Mesenchymal stem cell (in vitro differentiated cells and primary cell): Measurements from ENCODE around the gene GTF2H4.

Experiments
- DNase-seq: peaks from one replicate; pipeline ENCODE4 v3.0.0-alpha.2; 2013
- H2AFZ ChIP-seq: one replicate; pipeline ENCODE4 v1.6.1; 2013; ENCODE audit warnings: low read depth, mild to moderate bottlenecking, control low read depth, inconsistent platforms, low read length, moderate library complexity
- H2AK5ac ChIP-seq: 2 replicates; pipeline ENCODE4 v1.6.1; 2013; ENCODE audit warnings: low read length, moderate library complexity, mild to moderate bottlenecking, inconsistent platforms; ENCODE audit not compliant: severe bottlenecking
- H2BK120ac ChIP-seq: one replicate; pipeline ENCODE4 v1.6.1; 2013; ENCODE audit warnings: low read depth, mild to moderate bottlenecking, inconsistent platforms, low read length, moderate library complexity
- H2BK12ac ChIP-seq, 2 experiments: one replicate each; pipeline ENCODE4 v1.6.1; 2013; ENCODE audit warnings: inconsistent platforms in 2 of 2, low read length in 2 of 2, mild to moderate bottlenecking in 2 of 2, moderate library complexity in 2 of 2, control low read depth in 1 of 2
- H2BK15ac ChIP-seq: one replicate; pipeline ENCODE4 v1.6.1; 2013; ENCODE audit warnings: mild to moderate bottlenecking, low read depth, inconsistent platforms; ENCODE audit not compliant: poor library complexity, severe bottlenecking
- H2BK5ac ChIP-seq: 2 replicates; pipeline ENCODE4 v1.6.1; 2013; ENCODE audit warnings: low read depth, mild to moderate bottlenecking, low read length, control low read depth, inconsistent platforms; ENCODE audit not compliant: poor library complexity, severe bottlenecking
- H3K14ac ChIP-seq, 2 experiments: one replicate each; pipeline ENCODE4 v1.6.1; 2013; ENCODE audit warnings: inconsistent platforms in 2 of 2, low read length in 2 of 2, control low read depth in 1 of 2, mild to moderate bottlenecking in 1 of 2, moderate library complexity in 1 of 2
- H3K18ac ChIP-seq, 2 experiments: one replicate each; pipeline ENCODE4 v1.6.1; 2013; ENCODE audit warnings: inconsistent platforms in 2 of 2, low read length in 2 of 2, control low read depth in 1 of 2, low read depth in 1 of 2, mild to moderate bottlenecking in 1 of 2
- H3K23ac ChIP-seq, 2 experiments: one replicate each; pipeline ENCODE4 v1.6.1; 2013; ENCODE audit warnings: inconsistent platforms in 2 of 2, low read length in 2 of 2, mild to moderate bottlenecking in 2 of 2, moderate library complexity in 2 of 2, control low read depth in 1 of 2
- H3K27ac ChIP-seq: 2 replicates; pipeline ENCODE4 v1.5.1; 2013; ENCODE audit warnings: mild to moderate bottlenecking, moderate library complexity, low read length, control low read depth, inconsistent platforms; ENCODE audit not compliant: poor library complexity, severe bottlenecking
- H3K27me3 ChIP-seq, 2 experiments: 2 replicates each; pipeline versions ENCODE4 v1.6.1 to v1.7.0; 2013; ENCODE audit warnings: low read length in 2 of 2, mild to moderate bottlenecking in 2 of 2, moderate library complexity in 2 of 2, control low read depth in 1 of 2, inconsistent platforms in 1 of 2; ENCODE audit not compliant: control insufficient read depth in 1 of 2, insufficient read depth in 1 of 2
- H3K36me3 ChIP-seq, 2 experiments: 2 replicates each; pipeline versions ENCODE4 v1.6.1 to v1.7.0; 2013; ENCODE audit warnings: low read length in 2 of 2, control low read depth in 1 of 2, inconsistent platforms in 1 of 2, low read depth in 1 of 2, mild to moderate bottlenecking in 1 of 2; ENCODE audit not compliant: insufficient read depth in 2 of 2, control insufficient read depth in 1 of 2
- H3K4ac ChIP-seq, 2 experiments: one replicate each; pipeline ENCODE4 v1.6.1; 2013; ENCODE audit warnings: inconsistent platforms in 2 of 2, low read length in 2 of 2, mild to moderate bottlenecking in 2 of 2, moderate library complexity in 2 of 2, control low read depth in 1 of 2, low read depth in 1 of 2
- H3K4me1 ChIP-seq: 2 replicates; pipeline ENCODE4 v1.6.1; 2013; ENCODE audit warnings: low read depth, low read length, control low read depth; ENCODE audit not compliant: control insufficient read depth, insufficient read depth
- H3K4me2 ChIP-seq: 2 replicates; pipeline ENCODE4 v1.6.1; 2013; ENCODE audit warnings: low read length, mild to moderate bottlenecking, inconsistent platforms; ENCODE audit not compliant: poor library complexity, severe bottlenecking
- H3K4me3 ChIP-seq, 2 experiments: 2 replicates each; pipeline versions ENCODE4 v1.5.1 to v1.7.0; 2013; ENCODE audit warnings: low read length in 2 of 2, mild to moderate bottlenecking in 2 of 2, control low read depth in 1 of 2, low read depth in 1 of 2; ENCODE audit not compliant: insufficient read depth in 1 of 2
- H3K79me1 ChIP-seq: replicated peaks from 2 replicates; pipeline ENCODE4 v1.6.1; 2013; ENCODE audit warnings: mild to moderate bottlenecking, control low read depth, low read length, inconsistent platforms; ENCODE audit not compliant: poor library complexity, severe bottlenecking
- H3K9ac ChIP-seq: 2 replicates; pipeline ENCODE4 v1.7.0; 2013; ENCODE audit warnings: mild to moderate bottlenecking, low read length, moderate library complexity
- H3K9me3 ChIP-seq: 2 replicates; pipeline ENCODE4 v1.7.0; 2013; ENCODE audit warnings: mild to moderate bottlenecking, low read length; ENCODE audit not compliant: control insufficient read depth
- H4K8ac ChIP-seq: one replicate; pipeline ENCODE4 v1.6.1; 2013; ENCODE audit warnings: inconsistent platforms, mild to moderate bottlenecking, low read length, moderate library complexity
- H4K91ac ChIP-seq: one replicate; pipeline ENCODE4 v1.6.1; 2013; ENCODE audit warnings: mild to moderate bottlenecking, low read length, inconsistent platforms
- WGBS: methylation state at CpG from one replicate; pipeline ENCODE4 v1.1.7; 2013; ENCODE audit warnings: mixed read lengths; 5-methylcytosine and 5-hydroxymethylcytosine counted together

Gene GTF2H4

DNA sequence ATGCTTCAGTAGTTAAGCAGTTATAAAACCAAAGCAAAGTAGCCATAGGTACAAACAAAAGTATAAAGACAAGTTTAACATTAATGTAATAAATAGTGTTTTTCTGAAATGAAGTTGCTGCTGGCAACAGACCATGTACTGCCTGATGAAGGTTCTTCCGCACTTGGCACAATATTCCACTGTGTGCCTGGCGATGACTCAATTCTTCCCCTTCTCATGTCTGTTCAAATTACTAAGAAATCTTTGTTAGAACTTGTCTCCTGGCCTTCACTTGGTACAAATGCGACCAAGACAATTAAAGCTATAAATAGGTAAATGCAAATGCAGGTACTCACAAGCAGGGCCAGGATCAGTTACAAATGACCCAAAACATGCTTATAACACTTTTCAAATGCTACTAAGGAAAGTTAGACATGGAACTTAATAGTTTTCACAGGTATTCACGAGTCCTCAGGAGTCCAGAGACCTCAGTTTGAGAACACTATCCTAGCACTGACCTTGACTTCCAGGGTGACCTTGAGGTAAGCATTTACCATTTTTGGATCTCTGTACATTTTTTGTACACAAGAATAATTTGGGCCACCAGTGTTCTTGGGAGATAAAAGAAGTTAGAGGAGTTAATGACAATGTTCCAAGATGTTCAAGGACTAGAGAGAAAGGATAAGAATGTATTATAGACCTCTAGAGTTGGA is 31.8 kb upstream of the GTF2H4 start:
- H3K4me3 ChIP-seq: no peak overlapping the region
- H3K79me1 ChIP-seq: peaks cover 1% of the 10 kb centered on the region
- H2BK12ac ChIP-seq: no peak overlapping the region
- no peak overlapping the region for H3K23ac ChIP-seq
- peak; percentile 41 for DNase-seq
- H3K9me3 ChIP-seq: peaks cover 11% of the 10 kb centered on the region
- H2AK5ac ChIP-seq: no peak overlapping the region
- no peaks in the 10 kb centered on the region for H3K27me3 ChIP-seq
- H2AFZ ChIP-seq: no peak overlapping the region
- H2BK15ac ChIP-seq: no peak overlapping the region
- H3K18ac ChIP-seq: no peak overlapping the region
- no peaks in the 10 kb centered on the region for H3K36me3 ChIP-seq
- H3K9ac ChIP-seq: peak overlapping the region; percentile 50
- no peak overlapping the region for H4K91ac ChIP-seq
- no peak overlapping the region for H3K4ac ChIP-seq
- no peak overlapping the region for H3K14ac ChIP-seq
- no peak overlapping the region for H2BK5ac ChIP-seq
- H3K27ac ChIP-seq: no peak overlapping the region
- H4K8ac ChIP-seq: no peak overlapping the region
- peaks cover 7% of the 10 kb centered on the region for H3K4me1 ChIP-seq
- no peak overlapping the region for H3K4me2 ChIP-seq
- no peak overlapping the region for H2BK120ac ChIP-seq
- WGBS: 89% methylated on average over 4 of the region's 4 CpGs

GRCh38 chr6:30877419-30878262 is 30.4 kb upstream of the GTF2H4 start:
- H2BK5ac ChIP-seq: peak overlapping the region; percentile 67
- no peak overlapping the region for H3K14ac ChIP-seq
- peak overlapping the region in 1 of 2 experiments; percentile 63 for H3K4me3 ChIP-seq
- peak overlapping the region; percentile 44 to 84 for H2BK12ac ChIP-seq
- peak overlapping the region; percentile 97 for H4K8ac ChIP-seq
- peak overlapping the region; percentile 81 for H3K27ac ChIP-seq
- H3K23ac ChIP-seq: no peak overlapping the region
- peak overlapping the region; percentile 92 for H2AK5ac ChIP-seq
- H3K4ac ChIP-seq: peak overlapping the region; percentile 55 to 70
- peak; percentile 92 for DNase-seq
- peaks cover under 1% of the 10 kb centered on the region for H3K9me3 ChIP-seq
- H3K4me2 ChIP-seq: peak overlapping the region; percentile 73
- peaks cover 1% of the 10 kb centered on the region for H3K79me1 ChIP-seq
- peaks cover 22% of the 10 kb centered on the region for H3K4me1 ChIP-seq
- H3K36me3 ChIP-seq: no peaks in the 10 kb centered on the region
- no peak overlapping the region for H2BK120ac ChIP-seq
- peak overlapping the region; percentile 95 for H2AFZ ChIP-seq
- H3K27me3 ChIP-seq: no peaks in the 10 kb centered on the region
- peak overlapping the region; percentile 34 for H2BK15ac ChIP-seq
- H3K18ac ChIP-seq: peak overlapping the region; percentile 56 to 78
- no peak overlapping the region for H4K91ac ChIP-seq
- peak overlapping the region; percentile 87 for H3K9ac ChIP-seq
- WGBS: 28% methylated on average over 15 of the region's 15 CpGs

- no peaks in the 10 kb centered on the region for H3K9me3 ChIP-seq
- no peak overlapping the region for H2BK15ac ChIP-seq
- WGBS: 81% methylated on average over 8 of the region's 8 CpGs
Observed at GRCh38 chr6:30879684-30880427, 28.2 kb upstream of the GTF2H4 start.

More at GRCh38 chr6:30879684-30880427, 28.2 kb upstream of the GTF2H4 start:
- H3K4me2 ChIP-seq: no peak overlapping the region
- H2BK5ac ChIP-seq: no peak overlapping the region
- DNase-seq: no peak
- H2AFZ ChIP-seq: no peak overlapping the region
- no peak overlapping the region for H2BK120ac ChIP-seq
- H3K14ac ChIP-seq: no peak overlapping the region
- H4K8ac ChIP-seq: no peak overlapping the region
- H3K9ac ChIP-seq: no peak overlapping the region
- H3K4ac ChIP-seq: no peak overlapping the region
- no peaks in the 10 kb centered on the region for H3K27me3 ChIP-seq
- H3K23ac ChIP-seq: no peak overlapping the region
- H2AK5ac ChIP-seq: peak overlapping the region; percentile 27
- H4K91ac ChIP-seq: no peak overlapping the region
- no peak overlapping the region for H3K4me3 ChIP-seq
- no peak overlapping the region for H2BK12ac ChIP-seq
- peaks cover 35% of the 10 kb centered on the region for H3K4me1 ChIP-seq
- H3K79me1 ChIP-seq: peaks cover 1% of the 10 kb centered on the region
- H3K18ac ChIP-seq: no peak overlapping the region
- no peaks in the 10 kb centered on the region for H3K36me3 ChIP-seq
- H3K27ac ChIP-seq: no peak overlapping the region
